Activated B cell treated with CpG ODN at 0.5 μM for 24 hours (primary cell): ENCODE data around the gene CCDC186. TPM values are rescaled to one million over a fixed set of nuclear protein-coding genes. Genes with fewer than 3 reads are reported as not detected.
"Not testable (repeated sequence)": the region's sequence is repeated elsewhere in the genome, so short reads cannot be mapped to it uniquely, and the experiment has no call there.

Experiments
- ATAC-seq: fragments of 200-7000 bp; cut with Tn5 transposase; one replicate; pipeline ENCODE4 v1.10.0; 2021; ENCODE audit warnings: low read depth, mild to moderate bottlenecking, moderate library complexity
- CTCF ChIA-PET: fragments of 350-600 bp; sonication (Branson Sonifier 250); formaldehyde crosslinking; loops from one replicate; lab custom pipeline; 2021; ENCODE audit warnings: antibody characterized with exemption; lab: Charles Lee
- POLR2A ChIA-PET: fragments of 350-600 bp; sonication (Branson Sonifier 250); formaldehyde crosslinking; loops from one replicate; lab custom pipeline; 2021; ENCODE audit warnings: antibody characterized with exemption; lab: Charles Lee
- DNase-seq: peaks from one replicate; pipeline ENCODE4 v3.0.0; 2022
- H3K27ac Mint-ChIP-seq: one replicate; pipeline ENCODE4 v1.8.0; 2020; ENCODE audit warnings: mixed read lengths
- H3K27me3 Mint-ChIP-seq: one replicate; pipeline ENCODE4 v1.8.0; 2021; ENCODE audit warnings: mixed read lengths
- H3K36me3 Mint-ChIP-seq: one replicate; pipeline ENCODE4 v1.8.0; 2021; ENCODE audit warnings: low read depth, mixed read lengths
- H3K4me1 Mint-ChIP-seq: one replicate; pipeline ENCODE4 v1.8.0; 2021; ENCODE audit warnings: mixed read lengths
- H3K4me3 Mint-ChIP-seq: one replicate; pipeline ENCODE4 v1.8.0; 2020; ENCODE audit warnings: mild to moderate bottlenecking, mixed read lengths
- H3K9me3 Mint-ChIP-seq: one replicate; pipeline ENCODE4 v1.8.0; 2020; ENCODE audit warnings: mixed read lengths
- CTCF ChIP-seq: fragments of 200-600 bp; IDR thresholded peaks from one replicate; pipeline ENCODE4 v1.8.0; 2022; ENCODE audit warnings: antibody characterized with exemption, mild to moderate bottlenecking
- intact Hi-C: fragments of 100-400 bp; cut with micrococcal nuclease; formaldehyde crosslinking; loops from one replicate; pipeline ENCODE4 v1.15.1; 2024
- total RNA-seq: library from RNA; stranded (reverse); gene quantifications from 2 replicates; pipeline ENCODE4 v1.2.3, GENCODE V29; 2022

The CCDC186 gene
- total RNA-seq, 1 donor from 2014 or later, result 24.8 TPM

DNA sequence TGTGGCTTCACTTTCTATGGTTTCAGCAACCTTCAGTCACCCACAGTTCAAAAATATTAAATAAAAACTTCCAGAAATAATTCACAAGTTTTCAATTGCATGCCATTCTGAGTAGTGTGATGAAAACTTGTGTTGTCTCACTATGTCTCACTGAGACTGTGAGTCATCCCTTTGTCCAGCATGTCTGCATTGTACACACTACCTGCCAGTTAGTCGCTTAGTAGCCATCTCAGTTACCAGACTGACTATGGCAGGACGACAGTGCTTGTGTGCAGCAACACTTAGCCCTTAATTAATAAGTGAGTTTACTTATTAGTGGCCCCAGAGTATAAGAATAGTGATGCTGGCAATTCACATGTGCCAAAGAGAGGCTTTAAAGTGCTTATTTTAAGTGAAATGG, 22.5 kb downstream of the CCDC186 start:
- H3K27me3 Mint-ChIP-seq, result no peaks in the 10 kb centered on the region
- H3K4me3 Mint-ChIP-seq, result no peak overlapping the region
- ATAC-seq, result no peak
- H3K9me3 Mint-ChIP-seq, result no peaks in the 10 kb centered on the region
- ChIA-PET CTCF (no interaction called here), POLR2A (no interaction called here)
- intact Hi-C loops, result no loop called here
- H3K4me1 Mint-ChIP-seq, result no peaks in the 10 kb centered on the region
- no peak for DNase-seq
- no peak overlapping the region for H3K27ac Mint-ChIP-seq
- no peak for TF ChIP-seq CTCF
- peaks cover 76% of the 10 kb centered on the region for H3K36me3 Mint-ChIP-seq

- POLR2A ChIA-PET, ATAC-seq, H3K4me1 Mint-ChIP-seq, DNase-seq, H3K9me3 Mint-ChIP-seq, intact Hi-C loops, H3K27ac Mint-ChIP-seq, CTCF ChIA-PET, H3K27me3 Mint-ChIP-seq, H3K4me3 Mint-ChIP-seq: not testable (repeated sequence)
- H3K36me3 Mint-ChIP-seq, result peaks cover 73% of the 10 kb centered on the region
Measured at GRCh38 chr10:114149476-114149875, 24.5 kb downstream of the CCDC186 start.

GRCh38 chr10:114143160-114143559, 30.8 kb downstream of the CCDC186 start:
- no peaks in the 10 kb centered on the region for H3K27me3 Mint-ChIP-seq
- ATAC-seq (no peak), DNase-seq (no peak)
- CTCF ChIA-PET, result no interaction called here
- TF ChIP-seq CTCF, result no peak
- no peaks in the 10 kb centered on the region for H3K9me3 Mint-ChIP-seq
- H3K4me3 Mint-ChIP-seq, result no peak overlapping the region
- H3K4me1 Mint-ChIP-seq, result no peaks in the 10 kb centered on the region
- POLR2A ChIA-PET, result no interaction called here
- intact Hi-C loops, result no loop called here
- H3K36me3 Mint-ChIP-seq, result peaks cover 69% of the 10 kb centered on the region
- no peak overlapping the region for H3K27ac Mint-ChIP-seq

DNA sequence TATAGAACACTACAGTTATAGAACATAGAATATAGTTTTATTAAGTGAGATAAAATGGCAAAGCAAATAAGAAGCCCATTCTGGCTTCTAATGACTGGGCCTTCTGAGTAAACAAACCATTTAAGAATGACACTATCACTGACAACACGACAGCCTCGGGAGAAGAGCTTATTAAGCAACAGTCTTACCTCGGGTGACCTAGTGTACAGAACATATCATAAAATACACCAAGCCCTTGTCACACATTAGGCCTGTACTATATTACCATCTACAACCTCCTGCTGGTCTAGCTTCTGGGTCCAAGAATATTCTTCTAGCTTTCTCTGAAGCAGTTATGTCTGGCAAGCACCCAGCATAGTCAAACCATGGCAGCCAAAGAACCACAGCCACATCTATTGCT, 32.0 kb downstream of the CCDC186 start:
- H3K4me1 Mint-ChIP-seq, result no peaks in the 10 kb centered on the region
- H3K9me3 Mint-ChIP-seq, result no peaks in the 10 kb centered on the region
- H3K27me3 Mint-ChIP-seq, result no peaks in the 10 kb centered on the region
- no peak for TF ChIP-seq CTCF
- peaks cover 63% of the 10 kb centered on the region for H3K36me3 Mint-ChIP-seq
- ATAC-seq, result no peak
- intact Hi-C loops, result no loop called here
- CTCF ChIA-PET, result no interaction called here
- no peak overlapping the region for H3K27ac Mint-ChIP-seq
- H3K4me3 Mint-ChIP-seq, result no peak overlapping the region
- no peak for DNase-seq
- POLR2A ChIA-PET, result no interaction called here

DNA sequence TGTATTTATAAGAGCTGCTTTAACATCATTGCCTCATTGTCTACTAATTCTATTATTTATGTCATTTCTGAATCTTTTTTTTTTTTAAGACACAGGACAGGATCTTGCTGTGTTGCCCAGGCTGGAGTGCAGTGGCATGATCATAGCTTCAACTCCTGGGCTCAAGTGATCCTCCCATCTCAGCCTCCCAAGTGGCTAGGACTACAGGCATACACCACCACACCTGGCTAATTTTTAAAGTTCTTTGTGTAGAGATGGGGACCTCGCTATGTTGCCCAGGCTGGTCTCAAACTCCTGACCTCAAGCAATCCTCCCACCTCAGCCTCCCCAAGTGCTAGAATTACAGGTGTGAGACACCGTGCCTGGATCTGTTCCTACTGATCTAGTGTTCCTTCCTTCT, 33.2 kb downstream of the CCDC186 start:
- CTCF ChIA-PET, H3K4me3 Mint-ChIP-seq, intact Hi-C loops, H3K9me3 Mint-ChIP-seq, H3K4me1 Mint-ChIP-seq, ATAC-seq, H3K27ac Mint-ChIP-seq, POLR2A ChIA-PET, H3K27me3 Mint-ChIP-seq, DNase-seq: not testable (repeated sequence)
- peaks cover 70% of the 10 kb centered on the region for H3K36me3 Mint-ChIP-seq

DNA sequence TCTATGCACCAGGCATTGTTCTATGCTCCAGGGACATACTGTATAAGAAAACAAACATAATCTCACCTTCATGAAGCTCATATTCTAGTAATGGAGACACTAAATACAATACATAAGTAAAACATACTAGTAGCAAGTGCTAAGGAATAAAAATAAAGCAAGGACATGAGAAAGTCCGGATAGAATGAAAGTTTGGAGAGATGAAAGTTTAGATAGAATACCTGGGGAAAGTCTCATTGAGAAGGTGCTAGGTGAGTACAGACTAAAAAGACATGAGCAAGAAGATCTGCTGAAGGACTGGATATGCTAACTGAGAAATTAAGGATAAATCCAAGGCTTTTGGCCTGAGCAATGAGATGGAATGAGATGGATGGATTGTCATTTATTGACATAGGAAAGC, 34.0 kb downstream of the CCDC186 start:
- TF ChIP-seq CTCF, result no peak
- Mint-ChIP-seq H3K27ac (no peak overlapping the region), H3K4me1 (no peaks in the 10 kb centered on the region), H3K36me3 (peaks cover 73% of the 10 kb centered on the region), H3K4me3 (no peak overlapping the region), H3K9me3 (no peaks in the 10 kb centered on the region), H3K27me3 (no peaks in the 10 kb centered on the region)
- intact Hi-C loops, result no loop called here
- ChIA-PET CTCF (no interaction called here), POLR2A (no interaction called here)
- DNase-seq, result no peak
- no peak for ATAC-seq
